M059J (cell line): ENCODE data around the gene CRACR2A. TPM values are rescaled to one million over a fixed set of nuclear protein-coding genes. Genes with fewer than 3 reads are reported as not detected.

Source experiments
- DNase-seq: peaks from one replicate; pipeline ENCODE4 v3.0.0-alpha.2; 2012; ENCODE audit warnings: low read depth
- total RNA-seq: library from RNA; depleted of rRNA; stranded (reverse); fragments of >200 nt; shearing (Covaris generic); gene quantifications from 2 replicates; pipeline ENCODE4 v1.2.3, GENCODE V29; 2014; rRNA removed

Gene CRACR2A
- total RNA-seq, 1 experiment from 2014 or later: not detected

- DNase-seq: no peak
These were observed 186.9 kb downstream of the CRACR2A start for GRCh38 chr12:3565985-3566384.

Other genes starting within 250 kb of the CRACR2A start
- 3.1 and 3.7 TPM in 2 replicates for gene PARP11, start 120.3 kb upstream of the CRACR2A start, total RNA-seq